Hindlimb muscle (tissue), 1 donor: ENCODE results near the gene VDAC1. TPM values are rescaled to one million over a fixed set of nuclear protein-coding genes. Genes with fewer than 3 reads are reported as not detected.
"Not testable (repeated sequence)": the region's sequence is repeated elsewhere in the genome, so short reads cannot be mapped to it uniquely, and the experiment has no call there.

Source experiments
- DNase-seq: peaks from one replicate; pipeline ENCODE4 v3.0.0-alpha.2; 2013
- polyA plus RNA-seq: library from polyadenylated mRNA; unstranded; fragments of 120-200 nt; gene quantifications from one replicate; pipeline ENCODE4 v1.2.1, GENCODE V29; 2013; ENCODE audit not compliant: insufficient read length

The VDAC1 gene
- polyA plus RNA-seq, 1 donor = 208 TPM

DNA sequence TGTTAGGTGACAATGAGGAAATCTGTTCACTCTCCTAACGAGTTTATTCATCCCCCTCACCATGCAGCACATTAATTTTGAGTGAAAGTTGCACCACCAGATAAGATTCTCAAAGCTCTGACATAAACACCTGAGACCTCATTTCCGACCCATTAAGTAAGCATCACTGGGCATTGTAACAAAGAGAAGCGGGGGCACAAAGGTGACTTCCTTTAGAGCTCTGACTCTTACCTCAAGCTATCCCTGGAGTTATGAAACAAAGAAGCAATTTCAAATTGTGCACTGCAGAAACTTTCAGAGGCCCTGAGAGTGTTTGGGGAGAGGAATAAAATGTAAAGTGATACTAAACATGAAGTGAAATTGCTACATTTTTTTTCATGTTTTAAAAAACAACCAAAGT, 65.8 kb downstream of the VDAC1 start:
- no peak for DNase-seq

DNA sequence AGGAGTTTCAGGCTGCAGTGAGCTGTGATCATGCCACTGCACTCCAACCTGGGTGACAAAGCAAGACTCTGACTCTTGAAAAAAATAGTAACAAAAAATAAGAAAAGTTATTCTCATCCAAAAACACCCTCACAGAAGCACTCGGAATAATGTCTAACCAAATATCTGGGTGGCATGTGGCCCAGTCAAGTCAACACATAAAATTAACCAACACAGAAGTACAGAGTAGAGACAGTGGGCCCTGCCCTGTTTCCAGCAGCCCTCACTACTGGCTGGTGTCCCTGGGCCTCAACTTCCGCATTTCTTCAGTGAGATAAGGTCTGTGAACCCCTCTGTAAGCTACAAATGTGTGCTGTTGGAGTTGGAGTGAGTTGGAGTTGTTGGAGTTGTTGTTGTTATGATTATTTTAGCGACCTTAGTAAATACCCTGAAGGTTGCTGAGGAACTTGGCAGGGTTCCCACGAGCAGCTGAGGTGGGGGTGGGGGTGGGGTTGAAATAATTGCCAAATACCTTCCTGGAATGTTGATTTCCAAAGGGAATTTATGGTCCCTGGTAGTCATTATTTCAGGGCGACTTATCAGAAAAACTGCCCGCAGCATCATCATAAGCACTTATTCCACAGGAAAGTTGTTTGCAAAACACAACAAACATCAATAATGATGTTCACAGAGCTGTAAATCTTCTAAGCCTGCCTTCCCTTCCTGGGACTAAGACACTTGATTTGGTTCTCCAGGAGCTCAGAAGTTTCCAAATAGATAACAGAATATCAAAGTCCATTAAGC, 66.5 kb downstream of the VDAC1 start:
- DNase-seq = no peak

DNA sequence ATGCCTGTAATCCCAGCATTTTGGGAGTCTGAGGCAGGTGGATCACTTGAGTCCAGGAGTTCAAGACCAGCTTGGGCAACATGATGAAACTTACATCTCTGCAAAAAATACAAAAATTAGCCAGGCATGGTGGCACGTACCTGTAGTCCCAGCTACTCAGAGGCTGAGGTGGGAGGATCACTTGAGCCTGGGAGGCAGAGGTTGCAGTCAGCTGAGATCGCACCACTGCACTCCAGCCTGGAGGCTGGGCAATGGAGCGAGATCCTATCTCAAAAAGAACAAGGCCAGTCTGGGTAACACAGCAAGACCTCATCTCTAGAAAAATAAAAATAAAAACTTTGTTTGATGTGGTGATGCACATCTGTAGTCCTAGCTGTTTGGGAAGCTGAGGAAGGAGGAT, 67.1 kb downstream of the VDAC1 start:
- not testable (repeated sequence) for DNase-seq

DNA sequence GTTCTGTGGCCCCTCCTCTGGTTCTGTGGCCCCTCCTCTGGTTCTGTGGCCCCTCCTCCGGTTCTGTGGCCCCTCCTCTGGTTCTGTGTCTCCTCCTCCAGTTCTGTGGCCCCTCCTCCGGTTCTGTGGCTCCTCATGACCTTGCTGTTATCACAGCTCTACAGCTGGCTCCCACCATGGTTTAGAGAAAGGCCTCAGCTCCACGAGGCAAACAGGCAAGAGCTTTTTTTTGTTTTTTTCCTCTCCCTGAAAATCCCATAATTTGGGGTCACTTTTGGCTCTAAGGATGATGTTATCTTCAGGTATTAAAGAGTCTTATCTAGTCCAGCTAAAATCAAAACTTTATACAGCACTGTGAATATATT, 68.1 kb downstream of the VDAC1 start:
- no peak for DNase-seq

DNA sequence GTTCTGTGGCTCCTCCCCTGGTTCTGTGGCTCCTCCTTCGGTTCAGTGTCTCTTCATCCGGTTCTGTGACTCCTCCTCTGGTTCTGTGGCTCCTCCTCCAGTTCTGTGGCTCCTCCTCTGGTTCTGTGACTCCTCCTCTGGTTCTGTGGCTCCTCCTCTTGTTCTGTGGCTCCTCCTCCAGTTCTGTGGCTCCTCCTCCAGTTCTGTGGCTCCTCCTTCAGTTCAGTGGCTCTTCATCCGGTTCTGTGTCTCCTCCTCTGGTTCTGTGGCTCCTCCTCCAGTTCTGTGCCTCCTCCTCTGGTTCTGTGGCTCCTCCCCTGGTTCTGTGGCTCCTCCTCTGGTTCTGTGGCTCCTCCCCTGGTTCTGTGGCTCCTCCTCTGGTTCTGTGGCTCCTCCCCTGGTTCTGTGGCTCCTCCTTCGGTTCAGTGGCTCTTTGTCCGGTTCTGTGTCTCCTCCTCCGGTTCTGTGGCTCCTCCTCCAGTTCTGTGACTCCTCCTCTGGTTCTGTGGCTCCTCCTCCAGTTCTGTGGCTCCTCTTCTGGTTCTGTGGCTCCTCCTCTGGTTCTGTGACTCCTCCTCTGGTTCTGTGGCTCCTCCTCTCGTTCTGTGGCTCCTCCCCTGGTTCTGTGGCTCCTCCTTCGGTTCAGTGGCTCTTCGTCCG, 68.7 kb downstream of the VDAC1 start:
- DNase-seq = not testable (repeated sequence)

DNA sequence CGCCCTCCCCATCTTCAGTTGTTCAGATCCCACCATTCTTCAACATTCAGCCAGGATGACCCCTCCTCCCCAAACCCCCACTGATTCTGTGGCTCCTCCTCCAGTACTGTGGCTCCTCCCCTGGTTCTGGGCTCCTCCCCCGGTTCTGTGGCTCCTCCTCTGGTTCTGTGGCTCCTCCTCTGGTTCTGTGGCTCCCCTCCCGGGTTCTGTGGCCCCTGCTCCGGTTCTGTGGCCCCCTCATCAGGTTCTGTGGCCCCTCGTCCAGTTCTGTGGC, 69.2 kb downstream of the VDAC1 start:
- DNase-seq = no peak

DNA sequence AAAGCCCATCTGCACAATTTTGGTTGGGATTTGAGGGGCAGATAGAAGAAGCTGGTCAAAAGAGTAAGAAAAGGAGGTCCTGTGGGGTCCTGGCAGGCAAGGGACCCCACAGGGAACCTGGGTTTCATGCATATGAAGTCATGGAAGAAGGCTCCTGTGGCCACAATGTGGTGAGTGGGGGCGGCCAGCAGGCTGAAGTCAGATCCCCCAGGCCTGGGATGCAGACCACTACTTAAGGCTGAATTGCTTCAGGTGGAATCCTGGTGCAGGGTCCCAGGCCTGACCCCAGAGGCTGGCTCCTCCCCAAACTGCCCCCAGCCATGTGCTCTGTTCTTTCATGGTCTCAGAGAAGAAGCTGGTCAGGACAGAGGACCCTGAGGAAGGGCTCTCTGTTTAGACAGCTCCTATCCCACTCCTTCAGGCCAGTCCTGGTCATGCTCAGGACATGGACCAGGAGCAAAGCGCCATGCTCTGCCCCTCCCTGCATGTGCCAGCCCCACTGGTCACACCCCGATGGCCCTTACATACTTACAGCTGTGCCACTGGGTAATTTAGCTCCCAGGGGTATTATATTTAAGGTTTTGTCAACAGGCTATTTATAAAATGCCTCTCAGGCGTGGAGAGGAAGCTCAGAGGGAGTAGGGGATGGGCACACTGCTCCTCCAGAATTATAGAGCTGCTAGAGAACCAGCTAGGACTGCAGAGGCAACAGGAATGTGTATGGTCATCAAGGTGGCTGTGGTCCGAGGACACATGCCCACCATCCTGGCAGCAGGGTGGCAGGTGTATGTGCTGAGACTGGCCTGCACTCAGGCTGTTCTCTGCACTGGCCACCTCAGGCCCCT, 69.7 kb downstream of the VDAC1 start:
- DNase-seq = no peak

DNA sequence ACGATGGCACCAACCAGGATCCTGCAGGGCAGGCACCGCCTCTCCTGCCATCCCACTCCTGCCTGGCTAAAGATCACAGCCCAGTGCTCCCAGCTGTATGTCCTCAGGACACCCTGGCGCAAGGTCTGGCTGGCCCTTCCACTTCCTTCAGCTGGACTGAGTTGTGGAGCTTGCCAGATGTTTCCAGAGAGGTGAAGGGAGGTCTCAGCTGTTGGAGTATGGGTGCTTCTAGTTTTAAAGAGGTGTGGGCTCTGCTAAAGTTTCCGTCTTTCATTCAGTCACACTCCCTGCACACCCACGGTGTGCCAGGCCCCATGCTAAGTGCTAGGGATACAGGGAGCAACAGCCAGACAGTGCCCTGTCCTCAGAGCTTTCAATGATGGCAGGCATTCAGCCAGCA, 70.5 kb downstream of the VDAC1 start:
- no peak for DNase-seq

DNA sequence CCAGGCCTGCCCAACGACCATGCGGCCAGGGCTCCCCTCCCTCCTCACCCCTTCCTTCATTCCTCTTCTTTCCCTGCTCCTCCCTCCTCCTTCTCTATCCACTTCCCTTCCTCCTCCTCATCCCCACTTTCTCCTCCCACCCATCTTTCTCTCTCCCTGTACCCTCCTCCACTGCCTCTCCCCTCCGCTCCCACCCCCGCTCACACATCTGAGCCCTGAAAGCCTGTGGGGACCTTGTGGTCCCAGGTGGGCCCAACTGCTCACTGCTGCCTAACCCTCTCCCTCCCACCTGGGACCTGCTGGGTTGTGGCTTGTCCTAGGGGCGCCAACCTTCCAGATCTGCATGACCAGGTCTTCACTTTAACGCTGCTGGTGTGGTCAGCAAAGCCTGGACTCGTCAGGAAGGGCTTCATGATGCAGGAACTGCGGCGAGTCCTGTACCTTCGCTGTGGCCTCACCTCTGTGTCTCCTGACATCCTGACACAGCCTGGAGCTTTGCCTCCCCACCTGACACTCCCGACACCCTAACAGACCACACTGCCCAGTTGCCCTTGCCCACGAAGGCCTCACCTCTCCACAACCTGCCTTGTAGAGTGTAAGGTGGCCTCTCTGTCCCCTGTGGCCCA, 71.0 kb downstream of the VDAC1 start:
- no peak for DNase-seq

DNA sequence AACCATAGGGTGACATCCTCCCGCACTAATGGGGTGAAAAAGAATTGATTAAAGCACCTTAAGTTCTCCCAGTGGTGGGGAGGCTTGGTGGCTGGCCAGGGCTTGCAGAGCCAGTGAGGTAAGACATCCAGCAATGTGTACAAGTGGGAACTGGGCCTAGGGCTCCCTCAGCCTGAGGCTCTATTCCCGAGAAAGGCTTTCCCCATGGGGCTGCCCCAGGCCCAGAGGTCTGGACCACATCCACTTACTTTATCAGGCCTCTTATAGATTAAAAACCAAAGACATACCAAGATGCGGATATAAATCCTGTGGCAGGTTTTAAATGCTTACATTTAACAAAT, 71.6 kb downstream of the VDAC1 start:
- no peak for DNase-seq

DNA sequence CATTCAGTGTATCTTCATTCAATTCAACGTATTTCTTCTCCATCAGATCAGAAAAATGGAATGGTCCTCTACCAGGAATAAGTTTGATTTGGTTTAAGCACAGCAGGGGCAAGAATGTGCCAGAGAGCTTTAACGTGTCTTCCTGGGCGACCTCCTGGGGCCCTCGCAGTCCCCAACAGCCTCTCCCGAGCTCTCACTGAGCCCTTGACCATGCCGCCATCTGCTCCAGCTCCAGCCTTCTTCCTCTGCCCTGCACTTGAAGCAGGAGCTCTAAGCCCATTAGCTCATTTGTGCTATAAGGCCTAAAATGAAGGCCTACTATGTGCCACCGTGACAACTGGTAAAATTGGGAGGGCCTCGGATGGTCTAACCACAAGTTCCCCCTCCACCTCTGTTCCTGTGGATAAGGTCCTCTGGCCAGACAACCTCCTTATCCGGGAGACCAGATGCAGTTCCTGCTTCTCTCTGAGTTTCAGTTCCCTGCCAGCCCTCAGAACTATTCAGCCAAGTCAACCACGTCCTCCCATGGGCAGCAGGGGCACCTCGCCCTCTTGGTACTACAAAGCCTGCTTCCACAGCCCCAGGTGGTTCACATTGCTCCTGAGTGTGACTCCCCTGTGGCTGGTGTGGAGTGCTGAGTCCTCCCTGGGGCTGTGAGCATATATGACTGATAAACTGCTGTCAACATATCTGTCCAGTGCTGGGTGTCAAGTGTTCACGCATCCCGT, 72.2 kb downstream of the VDAC1 start:
- no peak for DNase-seq

DNA sequence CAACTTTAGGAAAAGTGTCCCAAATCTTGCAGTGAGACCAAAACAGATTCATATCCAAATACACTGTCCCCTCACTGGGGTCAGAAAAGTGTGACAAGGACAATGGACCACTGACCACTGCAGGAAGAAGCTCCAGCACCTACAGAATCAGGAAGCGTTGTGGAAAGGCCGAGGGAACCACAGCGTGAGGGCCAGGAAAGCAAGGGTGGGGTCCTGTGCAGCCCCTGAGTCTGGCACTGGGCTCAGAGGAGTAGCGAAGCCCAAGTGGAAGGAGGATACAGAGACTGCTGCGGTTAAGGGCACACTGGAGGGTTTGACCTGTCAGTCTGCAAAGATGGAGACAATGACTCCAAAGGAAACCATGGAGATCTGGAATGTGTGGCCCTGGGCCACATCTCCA, 73.2 kb downstream of the VDAC1 start:
- no peak for DNase-seq

DNA sequence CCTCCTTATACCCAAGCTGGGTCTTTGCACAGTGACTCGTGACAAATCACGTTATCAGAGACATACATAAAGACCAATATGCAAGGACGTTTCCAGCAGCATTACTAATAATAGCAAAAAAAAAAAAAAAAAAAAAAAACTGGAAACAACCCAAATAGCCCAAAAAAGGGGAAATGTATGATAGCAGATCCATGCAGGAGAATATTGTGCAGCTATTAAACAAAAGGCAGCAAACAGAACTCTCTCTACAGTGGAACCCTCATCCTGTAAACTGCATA, 74.0 kb downstream of the VDAC1 start:
- DNase-seq = no peak

DNA sequence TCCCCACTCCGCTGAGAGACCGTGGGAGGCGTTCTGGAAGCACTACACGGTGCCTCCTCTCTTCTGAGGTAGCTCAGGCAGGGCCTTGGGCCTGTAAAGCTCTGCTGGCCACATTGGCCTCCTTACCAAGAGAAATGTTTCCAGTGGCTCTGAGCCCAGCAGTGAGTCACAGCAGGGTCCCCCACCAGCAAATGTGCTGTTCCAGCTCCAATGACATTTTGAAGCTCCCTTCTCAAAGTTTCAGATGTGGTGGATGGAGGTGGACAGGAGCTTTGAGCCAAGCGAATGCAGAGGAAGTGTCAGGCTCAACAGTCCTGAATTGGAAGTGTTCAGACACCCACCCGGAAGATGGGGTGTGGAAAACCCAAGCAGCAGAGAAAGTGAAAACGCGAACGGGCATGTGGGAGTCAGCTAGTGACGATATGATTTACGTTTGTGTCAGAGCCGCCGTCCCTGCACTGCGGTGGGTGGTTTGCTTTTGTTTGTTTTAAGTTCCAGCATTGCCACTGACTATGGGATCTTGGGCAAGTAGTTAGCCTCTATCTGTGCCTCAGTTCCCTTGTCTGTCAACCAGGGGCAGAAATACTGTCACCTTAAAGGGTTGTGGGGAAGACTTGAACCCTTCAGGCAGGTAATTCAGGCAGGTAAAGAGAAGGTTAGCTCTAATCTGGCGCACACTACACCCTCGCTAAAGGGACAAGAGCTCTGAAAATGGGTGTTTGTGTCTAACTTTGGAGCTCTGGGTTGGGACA, 74.5 kb downstream of the VDAC1 start:
- DNase-seq = no peak

DNA sequence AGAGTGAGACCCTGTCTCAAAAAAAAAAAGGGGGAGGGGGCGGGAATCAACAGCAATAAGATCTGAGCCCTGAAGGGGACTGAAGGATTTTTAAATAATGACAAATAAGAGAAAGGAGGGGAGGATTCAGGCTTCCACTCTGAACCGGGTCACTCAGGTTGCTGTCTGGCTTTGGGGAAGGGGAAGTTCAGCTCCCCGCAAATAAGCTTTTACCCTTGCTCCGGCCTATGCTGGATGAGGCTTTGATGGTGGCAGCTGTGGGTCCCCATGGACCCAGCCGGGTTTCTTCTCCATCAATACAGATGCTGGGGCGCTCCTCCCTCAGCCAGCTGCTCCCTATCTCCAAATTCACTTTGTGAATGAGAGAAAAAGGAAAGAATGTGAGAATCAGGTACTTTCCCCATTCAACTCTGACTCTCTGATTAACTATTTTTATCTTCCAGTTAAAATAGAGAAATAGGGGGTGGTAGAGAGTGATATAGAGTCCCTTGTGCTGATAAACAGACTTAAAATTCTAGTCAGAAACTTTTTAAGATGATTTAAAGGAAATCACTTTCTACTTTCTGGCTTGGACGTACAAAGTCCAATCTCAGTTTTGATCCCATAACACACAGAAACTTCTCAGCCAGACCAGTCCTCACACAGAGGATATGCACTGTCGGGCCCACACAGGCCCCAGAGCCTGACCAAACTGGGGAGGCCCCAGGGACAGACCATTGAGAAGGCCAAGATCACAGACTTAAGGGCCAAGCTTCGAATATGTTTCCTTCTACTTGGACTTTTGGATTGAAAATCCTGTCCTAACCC, 76.0 kb downstream of the VDAC1 start:
- DNase-seq = no peak

DNA sequence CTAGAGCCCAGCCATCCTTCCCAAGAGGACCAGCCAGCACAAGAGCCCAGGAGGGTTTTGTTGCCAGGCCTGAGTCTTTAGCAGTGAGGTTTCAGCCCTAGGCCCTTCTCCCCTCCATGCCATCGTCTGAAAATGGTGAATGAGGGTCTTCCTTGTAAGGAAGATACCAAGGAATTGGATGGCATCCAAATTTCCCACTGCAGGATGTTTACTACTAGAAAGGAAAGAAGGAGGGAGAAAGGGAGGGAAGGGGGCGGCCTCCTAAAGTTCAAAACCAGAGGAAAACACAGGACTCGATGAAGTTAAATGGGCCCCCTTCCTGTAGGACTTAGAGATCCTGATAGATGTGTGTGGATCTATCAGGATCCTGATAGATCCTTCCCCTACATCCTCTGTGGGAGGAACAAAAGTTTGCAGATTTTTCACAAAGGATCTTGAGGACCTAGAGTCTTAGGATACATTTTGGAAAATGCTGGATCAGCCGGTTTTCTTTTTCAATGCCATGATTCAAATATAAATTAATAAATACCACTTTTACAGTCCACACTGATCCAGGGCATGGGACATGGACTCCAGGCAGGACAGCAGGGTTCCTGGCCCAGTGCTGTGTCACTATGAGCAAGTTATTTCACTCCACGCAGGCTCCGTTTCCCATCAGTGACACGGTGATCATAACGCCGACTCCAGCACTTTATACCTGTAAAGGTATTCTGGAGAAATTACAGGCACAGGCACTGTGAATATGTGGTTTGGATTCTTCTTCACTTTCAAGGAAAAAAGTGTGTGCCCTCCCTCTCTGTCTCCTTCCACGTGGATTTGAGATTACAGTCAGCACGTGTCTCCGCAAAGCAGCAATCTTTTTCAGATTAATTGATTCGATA, 77.2 kb downstream of the VDAC1 start:
- DNase-seq = no peak

DNA sequence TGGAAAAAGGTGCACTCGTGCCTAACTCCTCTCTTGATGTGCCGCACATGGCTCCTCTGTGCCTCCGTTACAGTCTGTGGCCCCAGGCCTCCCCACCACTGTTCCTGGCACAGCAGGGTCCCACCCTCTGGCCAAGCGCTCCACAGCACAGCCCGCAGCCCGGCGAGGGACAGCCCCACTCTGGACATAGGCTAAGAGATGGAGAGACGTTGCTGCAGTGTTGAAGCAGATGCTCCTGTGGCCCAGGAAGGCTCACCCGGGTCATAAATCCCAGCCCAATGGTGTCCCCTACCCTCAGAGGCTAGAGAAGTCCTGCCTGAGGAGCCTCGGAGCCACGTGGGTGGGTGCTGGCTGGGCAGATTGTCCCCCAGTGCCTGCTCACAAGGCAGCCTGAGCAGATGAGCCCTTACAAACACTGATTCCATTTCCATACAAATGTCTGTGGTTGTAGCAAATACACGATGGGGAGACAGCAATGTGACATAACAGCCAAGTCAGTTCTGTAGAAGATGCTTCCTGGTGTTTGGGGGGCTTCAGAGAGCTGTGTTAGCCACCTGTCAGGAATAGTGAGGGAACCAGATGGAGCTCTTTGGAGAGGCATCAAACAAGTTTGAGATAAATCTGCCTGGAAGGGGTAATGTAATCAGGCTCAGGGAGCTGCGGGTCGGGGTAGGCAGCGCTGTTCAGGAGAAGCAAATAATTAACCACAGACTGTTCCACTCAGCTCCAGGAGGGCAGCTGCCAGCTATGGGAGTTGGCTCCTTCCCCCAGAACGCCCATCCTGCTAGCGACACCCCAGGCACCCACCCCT, 78.1 kb downstream of the VDAC1 start:
- DNase-seq = no peak

DNA sequence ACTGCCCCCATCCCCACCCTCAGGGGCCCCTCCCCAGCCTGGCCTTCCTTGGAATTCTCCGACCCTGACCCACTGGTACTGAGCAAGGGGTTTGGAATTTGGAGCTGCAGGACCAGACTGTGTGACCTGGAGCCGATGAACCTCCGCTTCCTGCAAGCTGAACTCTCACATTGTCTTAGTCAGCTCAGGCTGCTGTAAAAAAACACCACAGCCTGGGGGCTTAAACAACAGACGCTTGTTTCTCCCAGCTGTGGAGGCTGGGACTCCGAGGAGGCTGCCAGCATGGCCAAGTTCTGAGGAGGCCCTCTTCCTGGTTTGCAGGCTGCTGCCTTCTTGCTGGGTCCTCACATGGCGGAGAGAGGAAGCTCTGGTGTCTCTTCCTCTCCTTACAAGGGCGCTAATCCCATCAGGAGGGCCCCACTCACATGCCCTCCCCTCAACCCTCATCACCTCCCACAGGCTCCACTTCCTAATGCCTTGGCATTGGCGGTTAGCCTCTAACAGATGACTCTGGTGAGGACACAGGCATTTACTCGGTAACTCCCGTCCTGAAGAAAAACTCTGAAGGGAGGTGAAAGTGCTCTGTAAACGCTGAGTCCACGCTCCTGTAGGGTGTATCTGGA, 78.8 kb downstream of the VDAC1 start:
- no peak for DNase-seq

DNA sequence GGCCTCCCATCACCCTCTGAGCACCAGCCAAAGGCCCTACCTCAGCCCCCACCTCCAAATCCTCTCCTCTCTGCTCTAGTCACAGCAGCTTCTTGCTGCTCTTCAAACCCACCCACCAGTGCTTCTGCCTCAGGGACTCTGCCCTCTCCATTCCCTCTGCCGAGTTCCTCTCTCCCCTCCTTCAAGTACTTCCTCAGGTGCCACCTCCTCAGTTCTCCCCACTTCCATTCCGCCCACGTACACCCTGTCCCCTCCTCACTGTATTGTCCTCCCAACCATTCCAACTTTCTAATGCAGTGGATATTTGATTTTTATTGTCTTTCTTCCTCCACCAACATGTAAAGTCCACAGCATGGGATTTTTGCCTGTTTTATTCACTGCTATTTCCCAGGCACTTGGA, 79.5 kb downstream of the VDAC1 start:
- no peak for DNase-seq
